NAMALWA (cell line): ENCODE results near the gene C11orf24.
"Not testable (repeated sequence)": the region's sequence is repeated elsewhere in the genome, so short reads cannot be mapped to it uniquely, and the experiment has no call there.

ENCODE experiments used
- DNase-seq: peaks from one replicate; pipeline ENCODE4 v3.0.0-alpha.2; 2015; ENCODE audit warnings: low spot score

C11orf24 gene

DNA sequence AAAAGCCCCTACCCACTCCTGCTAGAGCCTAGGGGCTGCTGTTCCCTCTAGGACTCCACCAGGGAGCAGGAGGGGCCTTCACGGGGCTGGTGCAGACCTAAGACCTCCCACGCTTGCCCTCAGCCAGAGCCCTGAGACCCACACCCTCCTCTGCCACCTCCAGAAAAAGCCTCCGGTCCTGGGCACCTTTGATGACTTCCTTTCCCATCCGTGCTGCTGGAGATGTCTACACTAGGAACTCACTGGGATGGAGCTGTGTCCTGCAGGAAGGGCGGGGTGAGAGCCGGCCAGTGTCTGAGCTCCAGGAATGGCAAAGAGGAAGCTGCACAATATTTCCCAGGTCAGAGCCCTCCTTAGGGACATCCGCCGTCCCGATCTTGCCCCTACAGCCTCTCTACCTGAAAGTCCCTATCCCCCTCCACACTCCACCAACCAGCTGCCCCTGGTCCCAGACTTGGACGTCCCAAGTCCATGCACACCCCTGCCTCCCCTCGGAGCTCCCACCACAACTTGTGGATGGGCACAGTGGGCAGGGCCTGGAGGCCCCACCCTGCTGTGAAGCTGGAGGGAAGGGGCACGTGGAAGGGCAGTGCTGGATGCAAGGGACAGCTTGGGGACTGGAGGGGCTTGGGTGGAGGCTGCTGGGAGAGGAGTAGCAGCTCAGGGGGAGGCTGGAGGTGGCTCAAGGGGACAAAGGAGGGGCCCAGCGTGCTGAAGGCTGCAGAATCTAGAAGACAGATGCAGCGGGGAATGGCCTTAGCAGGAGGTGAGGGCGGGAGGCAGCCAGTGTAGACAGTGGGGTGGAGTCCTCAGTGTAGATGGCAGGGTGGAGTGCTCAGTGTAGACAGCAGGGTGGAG is 27.1 kb upstream of the C11orf24 start:
- DNase-seq = no peak

- DNase-seq = peak; percentile 78
These were observed 26.3 kb upstream of the C11orf24 start for GRCh38 chr11:68297812-68298658.

- DNase-seq = no peak
These were observed 25.7 kb upstream of the C11orf24 start for GRCh38 chr11:68297494-68297811.

DNA sequence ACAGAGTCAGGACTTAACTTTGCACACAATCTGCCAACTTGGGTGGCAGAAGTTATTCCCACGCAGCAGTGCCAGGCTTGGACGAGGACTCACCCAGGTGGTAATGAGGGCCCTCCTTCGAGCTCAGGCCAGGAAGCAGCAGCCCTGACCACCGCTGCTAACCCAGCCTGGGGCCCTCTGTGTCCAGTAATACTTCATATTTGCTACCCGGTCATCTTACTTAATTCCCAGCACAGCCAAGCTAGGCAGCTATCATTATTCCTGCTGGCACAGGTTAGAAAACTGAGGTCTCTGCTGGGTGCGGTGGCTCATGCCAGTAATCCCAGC is 25.2 kb upstream of the C11orf24 start:
- DNase-seq = no peak

DNA sequence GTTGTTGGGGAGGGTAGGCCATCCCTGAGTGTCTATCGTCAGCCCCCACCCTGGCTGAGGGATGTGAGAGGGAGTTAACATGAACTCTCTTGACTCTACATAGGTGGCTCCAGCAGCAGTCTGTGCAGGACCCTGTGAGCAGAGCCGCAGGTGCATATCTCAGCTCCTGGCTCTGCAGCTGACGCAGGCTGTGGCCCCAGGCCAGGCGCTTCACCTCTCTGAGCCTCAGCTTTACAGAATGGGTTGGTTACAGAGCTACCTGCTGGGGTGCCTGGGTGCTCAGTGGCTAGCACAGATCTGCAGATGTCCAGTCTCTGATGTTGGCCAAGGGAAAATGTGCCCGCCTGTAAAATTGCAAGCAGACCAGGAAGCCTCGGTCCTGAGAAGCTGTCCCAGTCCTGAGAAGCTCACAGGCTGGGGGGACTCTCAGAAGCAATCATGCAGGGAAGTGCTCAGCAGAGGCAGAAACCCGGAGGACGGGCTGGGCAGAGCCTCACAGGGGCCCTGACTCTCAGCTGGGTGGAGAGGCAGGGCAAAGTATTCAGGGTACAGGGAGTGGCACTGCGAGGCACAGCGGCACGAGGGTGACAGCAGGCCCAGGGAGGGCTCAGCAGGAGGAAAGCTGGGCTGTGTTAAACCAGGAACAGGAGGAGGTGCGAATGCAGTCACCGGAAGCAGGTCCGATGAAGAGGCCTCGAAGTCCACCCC is 24.7 kb upstream of the C11orf24 start:
- no peak for DNase-seq

GRCh38 chr11:68295940-68296339 is 24.2 kb upstream of the C11orf24 start:
- DNase-seq = no peak

DNA sequence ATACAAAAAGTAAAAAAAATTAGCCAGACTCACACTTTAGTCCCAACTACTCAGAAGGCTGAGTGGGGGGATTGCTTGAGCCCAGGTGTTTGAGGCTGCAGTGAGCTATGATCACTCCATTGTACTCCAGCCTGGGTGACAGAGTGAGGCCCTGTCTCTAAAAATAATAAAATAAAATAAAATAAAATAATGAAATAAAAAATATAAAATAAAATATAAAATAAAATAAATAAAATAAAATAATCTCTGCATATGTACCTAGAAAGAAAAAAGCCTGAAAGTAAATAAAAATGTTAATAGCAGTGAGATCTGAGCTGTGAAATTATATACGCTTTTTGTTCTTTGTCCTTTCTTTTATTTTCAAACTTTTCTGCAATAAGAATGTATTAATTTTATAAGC is 23.5 kb upstream of the C11orf24 start:
- DNase-seq = no peak

- DNase-seq = no peak
These were observed 21.9 kb upstream of the C11orf24 start for GRCh38 chr11:68293708-68294107.

DNA sequence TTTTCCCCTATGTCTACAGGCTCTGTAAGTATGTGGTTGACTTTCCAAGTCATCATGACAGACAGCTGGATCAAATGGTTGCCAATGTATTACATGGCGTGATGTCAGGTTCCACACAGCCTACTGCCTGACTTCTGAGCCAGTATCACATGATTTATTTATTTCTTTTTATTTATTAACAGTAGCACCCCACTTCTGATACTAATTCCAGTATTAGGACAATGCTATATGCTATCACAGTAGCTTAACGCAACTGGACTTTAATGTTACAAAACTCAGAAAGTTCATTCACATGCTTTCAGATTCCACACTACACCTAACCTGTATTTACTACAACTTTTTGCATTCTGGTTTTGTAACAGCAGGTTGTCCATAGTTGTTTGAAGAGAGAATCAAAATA is 17.7 kb upstream of the C11orf24 start:
- no peak for DNase-seq

- no peak for DNase-seq
These were observed 15.6 kb upstream of the C11orf24 start for GRCh38 chr11:68287419-68287818.

DNA sequence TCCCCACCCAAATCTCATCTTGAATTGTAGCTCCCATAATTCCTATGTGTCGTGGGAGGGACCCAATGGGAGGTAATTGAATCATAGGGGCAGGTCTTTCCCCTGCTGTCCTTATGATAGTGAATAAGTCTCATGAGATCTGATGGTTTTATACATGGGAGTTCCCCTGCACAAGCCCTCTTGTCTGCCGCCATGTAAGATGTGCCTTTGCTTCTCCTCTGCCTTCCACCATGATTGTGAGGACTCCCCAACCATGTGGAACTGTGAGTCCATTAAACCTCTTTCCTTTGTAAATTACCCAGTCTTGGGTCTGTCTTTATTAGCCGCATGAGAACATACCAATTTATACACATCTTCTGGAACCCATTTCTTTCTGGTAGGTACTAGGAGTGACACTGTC is 12.8 kb upstream of the C11orf24 start:
- DNase-seq = not testable (repeated sequence)

GRCh38 chr11:68282861-68283230 is 11.1 kb upstream of the C11orf24 start:
- DNase-seq = no peak

DNA sequence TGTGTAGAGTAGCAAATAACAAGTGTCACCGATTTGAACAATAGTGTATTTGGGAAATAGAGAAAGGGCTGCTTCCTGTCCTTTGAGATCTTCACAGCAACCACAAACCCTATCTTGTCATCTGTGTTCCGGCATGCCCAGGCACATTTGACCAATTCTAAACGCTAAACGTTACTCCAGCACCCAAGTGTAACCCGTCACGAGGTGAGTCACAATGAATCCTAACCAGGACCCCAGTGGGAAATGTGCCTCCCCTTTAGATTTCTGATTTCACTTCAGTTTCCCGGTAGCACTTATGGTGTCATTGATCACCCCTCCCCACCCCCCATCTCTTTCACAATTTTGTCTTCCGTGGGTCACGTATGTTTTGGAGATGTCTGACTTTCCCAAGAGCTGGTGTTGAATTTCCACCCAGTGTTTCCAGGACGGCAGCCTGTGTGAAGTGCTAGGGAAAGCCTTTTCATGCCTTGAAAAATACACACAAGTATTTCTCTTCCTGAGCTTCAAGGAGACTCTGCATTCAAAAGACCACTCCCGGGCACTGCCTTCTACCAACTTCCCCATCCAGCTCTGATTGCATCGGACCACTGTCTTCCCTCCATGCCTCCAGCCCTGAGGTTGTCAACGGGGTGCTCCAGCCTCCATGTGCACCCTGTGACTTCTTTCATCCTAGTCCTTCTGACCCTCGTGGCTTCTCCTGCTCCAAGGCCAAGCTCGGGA is 10.5 kb upstream of the C11orf24 start:
- peak; percentile 22 for DNase-seq

DNA sequence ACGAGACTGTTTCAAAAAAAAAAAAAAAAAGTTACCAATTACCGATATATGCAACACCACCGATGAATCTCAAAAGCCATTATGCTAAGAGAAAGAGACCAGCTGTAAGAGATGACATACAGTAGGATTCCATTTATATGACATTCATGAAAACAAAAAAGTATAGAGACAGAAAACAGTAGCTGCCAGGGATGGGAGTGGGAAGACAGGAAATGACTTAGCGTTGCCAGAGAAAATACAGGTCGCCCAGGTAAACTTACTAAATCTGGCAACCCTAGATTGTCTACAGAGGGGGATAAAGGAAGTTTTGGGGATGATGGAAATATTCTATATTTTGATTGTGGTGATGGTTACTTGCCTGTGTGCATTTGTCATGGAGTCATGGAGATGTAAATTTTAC is 7.9 kb upstream of the C11orf24 start:
- no peak for DNase-seq

DNA sequence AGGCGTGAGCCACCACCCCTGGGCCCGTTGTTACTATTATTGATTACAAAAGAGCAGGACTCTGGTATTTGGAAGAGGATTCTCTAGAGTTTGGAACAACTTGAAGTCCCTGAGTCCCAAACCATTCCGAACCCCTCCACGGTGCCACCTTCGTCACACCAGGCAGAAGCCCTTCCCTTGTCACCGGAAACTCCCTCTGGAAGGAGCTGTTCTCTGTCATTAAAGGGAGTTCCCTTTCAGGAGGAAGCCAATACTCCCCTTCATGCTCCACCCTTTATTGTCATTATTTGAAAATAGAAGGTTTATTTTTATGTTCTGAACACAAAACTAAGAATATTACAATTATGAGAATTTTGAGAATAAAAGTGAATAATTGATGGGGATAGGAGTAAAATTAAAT is 5.1 kb upstream of the C11orf24 start:
- no peak for DNase-seq

- DNase-seq = no peak
These were observed 4.1 kb upstream of the C11orf24 start for GRCh38 chr11:68275721-68276507.

DNA sequence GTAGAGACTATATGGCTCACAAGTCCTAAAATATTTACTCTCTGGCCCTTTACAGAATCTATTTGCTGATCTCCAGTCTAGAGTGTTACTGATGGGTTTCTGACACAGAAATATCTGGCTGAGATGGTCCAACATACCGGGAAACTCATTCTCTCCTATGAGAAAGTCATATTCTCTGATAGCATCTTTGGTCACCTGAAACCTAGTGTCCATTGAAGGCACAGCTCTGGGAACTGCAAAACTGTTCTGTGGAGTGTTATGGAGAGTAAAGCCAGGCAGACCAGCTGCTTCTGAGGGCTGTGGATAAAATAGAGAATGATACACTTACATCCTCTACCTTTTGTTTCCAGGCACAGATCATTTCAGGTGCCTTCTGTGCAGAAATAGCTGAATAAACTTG is 2.5 kb upstream of the C11orf24 start:
- no peak for DNase-seq

DNA sequence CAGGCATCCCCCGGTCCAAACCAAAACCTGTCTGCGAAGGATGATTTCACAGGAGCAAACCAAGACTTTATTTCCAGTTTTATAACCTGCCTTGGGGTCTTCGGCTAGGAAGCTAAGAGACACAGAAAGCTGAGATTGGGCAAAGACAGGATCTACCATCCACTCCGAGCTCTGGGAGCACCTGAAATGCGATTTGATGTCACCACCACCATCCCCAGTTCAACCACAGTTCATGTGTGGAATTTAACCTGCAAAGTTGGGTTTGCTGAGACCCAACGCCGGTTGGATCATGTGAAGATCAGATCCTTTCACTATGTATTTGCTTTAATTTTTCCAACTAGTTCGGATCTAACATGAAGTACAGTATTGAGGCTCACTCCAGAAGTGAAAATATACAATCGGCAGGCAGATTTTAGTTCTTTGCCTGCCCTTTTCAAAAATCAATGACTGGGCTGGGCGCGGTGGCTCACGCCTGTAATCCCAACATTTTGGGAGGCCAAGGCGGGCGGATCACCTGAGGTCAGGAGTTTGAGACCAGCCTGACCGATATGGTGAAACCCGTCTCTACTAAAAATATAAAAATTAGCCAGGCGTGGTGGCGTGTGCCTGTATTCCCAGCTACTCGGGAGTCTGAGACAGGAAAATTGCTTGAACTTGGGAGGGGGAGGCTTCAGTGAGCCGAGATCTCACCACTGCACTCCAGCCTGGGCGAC is 1.4 kb upstream of the C11orf24 start:
- DNase-seq = peak; percentile 41

DNA sequence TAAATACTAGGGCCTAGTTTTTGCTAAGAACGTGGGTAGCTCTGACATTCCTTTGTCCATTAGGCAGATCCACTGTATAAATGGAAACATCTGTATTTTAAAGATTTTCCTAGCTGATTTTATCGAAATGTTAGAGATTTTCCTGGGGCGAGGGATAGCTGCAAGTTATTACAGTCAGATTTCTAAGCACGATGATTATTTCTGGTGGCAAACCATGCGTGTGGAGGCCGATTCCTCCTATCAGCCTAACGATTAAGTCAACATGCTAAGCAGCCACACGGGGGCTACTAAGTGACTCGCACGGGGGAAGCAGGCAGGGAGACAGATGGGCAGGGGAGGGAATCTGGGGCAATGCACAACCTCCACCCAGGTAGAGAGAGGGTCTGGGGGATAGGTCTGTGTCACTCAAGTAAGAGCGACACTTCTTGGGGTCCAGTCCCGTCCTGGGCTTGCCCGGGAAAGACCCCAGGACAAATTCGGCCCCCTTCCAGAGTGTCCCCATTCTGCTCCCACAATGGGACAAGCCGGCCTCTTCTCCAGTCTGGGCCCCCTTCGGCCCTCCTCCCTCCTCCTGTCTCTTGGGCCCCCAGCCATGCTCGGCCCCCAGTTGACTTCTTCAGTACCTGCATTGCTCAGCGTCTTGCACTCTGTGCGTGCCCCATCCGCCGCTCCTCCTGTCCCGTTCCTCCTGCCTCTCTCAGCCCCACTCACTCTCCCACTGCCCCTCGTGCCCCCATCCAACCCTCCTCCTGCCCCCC is 571 bp downstream of the C11orf24 start:
- peak; percentile 95 for DNase-seq
